ENCODE data around the gene ALPP. TPM values are rescaled to one million over a fixed set of nuclear protein-coding genes. Genes with fewer than 3 reads are reported as not detected.
A peak's percentile ranks its signal among the peaks of the same experiment; 100 is the strongest.
"Not testable (repeated sequence)": the region's sequence is repeated elsewhere in the genome, so short reads cannot be mapped to it uniquely, and the experiment has no call there.

Gene ALPP
- total RNA-seq: not detected

- H3K4me3 ChIP-seq, H3K9me3 ChIP-seq, H3K36me3 ChIP-seq, H3K27ac ChIP-seq, H3K4me1 ChIP-seq, H3K27me3 ChIP-seq: not testable (repeated sequence)
- DNase-seq: peak in 1 of 3 donors; percentile 28
Measured at GRCh38 chr2:232378735-232379151, at the start of gene ALPP. TSS of gene ALPP (plus strand) at chr2:232378751. CDS start at chr2:232378803, 52 bp downstream.

GRCh38 chr2:232329716-232330067 is 48.9 kb upstream of the ALPP start:
- TF ChIP-seq CTCF (IDR thresholded peaks at IDR 0.05) (no peak), POLR2A (IDR thresholded peaks at IDR 0.05) (no peak)
- H3K4me3 ChIP-seq: no peak overlapping the region
- H3K36me3 ChIP-seq: peaks cover 0 to 5% (median 0%) of the 10 kb centered on the region in 3 donors
- no peak overlapping the region for H3K27ac ChIP-seq
- H3K4me1 ChIP-seq: no peaks in the 10 kb centered on the region
- peak in 1 of 3 donors; percentile 24 for DNase-seq
- H3K9me3 ChIP-seq: no peaks in the 10 kb centered on the region
- no peaks in the 10 kb centered on the region for H3K27me3 ChIP-seq

- peak in 1 of 3 donors; percentile 32 for DNase-seq
- Histone ChIP-seq H3K36me3 (peaks cover 0 to 5% (median 0%) of the 10 kb centered on the region in 3 donors), H3K27me3 (no peaks in the 10 kb centered on the region), H3K4me1 (no peaks in the 10 kb centered on the region), H3K9me3 (no peaks in the 10 kb centered on the region), H3K27ac (no peak overlapping the region), H3K4me3 (no peak overlapping the region)
- no peak for TF ChIP-seq CTCF (IDR thresholded peaks at IDR 0.05)
- no peak for TF ChIP-seq POLR2A (IDR thresholded peaks at IDR 0.05)
Measured at GRCh38 chr2:232330068-232330999, 48.2 kb upstream of the ALPP start.

- not testable (repeated sequence) for H3K27me3 ChIP-seq, H3K36me3 ChIP-seq, H3K27ac ChIP-seq, H3K4me1 ChIP-seq, H3K4me3 ChIP-seq, H3K9me3 ChIP-seq
- peak in 1 of 3 donors; percentile 45 for DNase-seq
Measured at GRCh38 chr2:232331061-232331460, 47.5 kb upstream of the ALPP start.

GRCh38 chr2:232331641-232332040 is 46.9 kb upstream of the ALPP start:
- H3K27ac ChIP-seq, H3K4me3 ChIP-seq, H3K4me1 ChIP-seq, H3K9me3 ChIP-seq, H3K27me3 ChIP-seq, H3K36me3 ChIP-seq: not testable (repeated sequence)
- DNase-seq: peak in 1 of 3 donors; percentile 24

- peak in 2 of 3 donors; percentile 19 to 41 for DNase-seq
- not testable (repeated sequence) for H3K4me1 ChIP-seq, H3K27ac ChIP-seq, H3K9me3 ChIP-seq, H3K27me3 ChIP-seq, H3K36me3 ChIP-seq, H3K4me3 ChIP-seq
Measured at GRCh38 chr2:232332244-232332939, 46.2 kb upstream of the ALPP start.

- no peak overlapping the region for H3K4me3 ChIP-seq
- peak in 1 of 3 donors; percentile 26 for DNase-seq
- no peaks in the 10 kb centered on the region for H3K9me3 ChIP-seq
- H3K27ac ChIP-seq: no peak overlapping the region
- H3K4me1 ChIP-seq: no peaks in the 10 kb centered on the region
- H3K27me3 ChIP-seq: no peaks in the 10 kb centered on the region
- TF ChIP-seq POLR2A (IDR thresholded peaks at IDR 0.05) (no peak), CTCF (IDR thresholded peaks at IDR 0.05) (no peak)
- H3K36me3 ChIP-seq: peaks cover 0 to 5% (median 0%) of the 10 kb centered on the region in 3 donors
Measured at GRCh38 chr2:232332940-232333259, 45.7 kb upstream of the ALPP start.

All from Peyer's patch (tissue), 4 donors.